Measurements from ENCODE around the gene SOX4.

Gene SOX4

DNA sequence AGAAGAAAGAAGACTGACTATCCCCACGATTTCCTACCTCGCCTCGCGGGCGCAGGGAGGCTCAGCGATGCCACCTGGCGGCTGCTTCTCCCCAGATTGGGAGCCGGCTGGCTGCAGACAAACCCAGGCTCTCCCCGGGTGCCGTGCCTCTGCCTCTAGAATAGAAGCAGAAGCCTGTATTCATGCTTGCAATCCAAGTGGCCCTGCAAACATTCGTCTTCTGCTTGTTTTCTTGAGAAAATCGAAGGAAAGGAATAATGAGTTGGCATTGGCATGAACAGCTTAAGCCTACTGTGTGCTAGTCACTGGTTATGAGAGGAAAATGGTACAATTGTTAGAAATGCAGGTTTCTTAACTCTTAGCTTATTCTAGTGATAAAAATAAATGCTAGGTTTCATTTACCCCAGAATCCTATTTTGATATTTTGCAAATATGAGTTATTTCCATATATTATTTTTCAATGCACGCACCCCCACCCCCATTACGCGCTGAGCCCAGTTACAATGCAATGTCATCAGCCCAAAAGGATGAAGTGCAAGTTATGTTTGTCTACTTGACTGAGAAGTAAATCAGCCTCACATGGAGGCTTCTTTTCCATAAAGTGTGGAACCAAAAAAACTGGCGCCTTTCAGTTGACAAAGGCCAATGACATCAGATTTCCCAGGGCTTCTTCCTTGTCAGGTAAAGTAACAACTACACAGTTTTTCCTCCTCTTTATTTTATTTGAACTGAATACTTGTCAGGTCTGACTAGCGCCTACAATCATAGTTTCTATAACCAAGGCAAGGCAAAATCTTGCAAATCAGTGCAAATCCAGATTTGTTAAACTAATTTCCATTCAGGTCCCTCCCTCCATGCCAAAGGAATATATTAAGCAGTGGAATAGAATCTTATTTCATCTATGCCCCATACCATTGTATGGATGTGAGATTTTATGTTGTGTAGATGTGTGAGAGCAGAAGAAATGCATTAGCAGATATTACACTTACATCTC is 3.9 kb upstream of the SOX4 start:
- Histone ChIP-seq H3K9me3 (ENCODE audit: control insufficient read depth, insufficient read depth, low read depth, low read length) (no peaks in the 10 kb centered on the region), H3K27ac (ENCODE audit: extremely low read depth, low read depth, low read length) (peak overlapping the region; percentile 97), H3K36me3 (ENCODE audit: control insufficient read depth in 2 of 2, insufficient read depth in 1 of 2, low read length in 2 of 2) (no peaks in the 10 kb centered on the region; a peak in 1 of 3 replicates), H3K4me1 (ENCODE audit: control insufficient read depth, insufficient read depth, low read length) (peaks cover 11% of the 10 kb centered on the region), H3K4me3 (ENCODE audit: low read depth, low read length) (peak overlapping the region; percentile 53)
- ChIA-PET CTCF (interaction anchor here (0.6 to 4.0 kb wide), 25 partner anchors 39 to 1239 kb away, joined by 3 to 14 read pairs (median 3); no protein-coding TSS in a partner anchor), POLR2A (interaction anchor here (0.6 to 2.0 kb wide), 18 partner anchors 10 to 1942 kb away, joined by 3 to 9 read pairs (median 4); no protein-coding TSS in a partner anchor)
- TF ChIP-seq, protein P1, sequence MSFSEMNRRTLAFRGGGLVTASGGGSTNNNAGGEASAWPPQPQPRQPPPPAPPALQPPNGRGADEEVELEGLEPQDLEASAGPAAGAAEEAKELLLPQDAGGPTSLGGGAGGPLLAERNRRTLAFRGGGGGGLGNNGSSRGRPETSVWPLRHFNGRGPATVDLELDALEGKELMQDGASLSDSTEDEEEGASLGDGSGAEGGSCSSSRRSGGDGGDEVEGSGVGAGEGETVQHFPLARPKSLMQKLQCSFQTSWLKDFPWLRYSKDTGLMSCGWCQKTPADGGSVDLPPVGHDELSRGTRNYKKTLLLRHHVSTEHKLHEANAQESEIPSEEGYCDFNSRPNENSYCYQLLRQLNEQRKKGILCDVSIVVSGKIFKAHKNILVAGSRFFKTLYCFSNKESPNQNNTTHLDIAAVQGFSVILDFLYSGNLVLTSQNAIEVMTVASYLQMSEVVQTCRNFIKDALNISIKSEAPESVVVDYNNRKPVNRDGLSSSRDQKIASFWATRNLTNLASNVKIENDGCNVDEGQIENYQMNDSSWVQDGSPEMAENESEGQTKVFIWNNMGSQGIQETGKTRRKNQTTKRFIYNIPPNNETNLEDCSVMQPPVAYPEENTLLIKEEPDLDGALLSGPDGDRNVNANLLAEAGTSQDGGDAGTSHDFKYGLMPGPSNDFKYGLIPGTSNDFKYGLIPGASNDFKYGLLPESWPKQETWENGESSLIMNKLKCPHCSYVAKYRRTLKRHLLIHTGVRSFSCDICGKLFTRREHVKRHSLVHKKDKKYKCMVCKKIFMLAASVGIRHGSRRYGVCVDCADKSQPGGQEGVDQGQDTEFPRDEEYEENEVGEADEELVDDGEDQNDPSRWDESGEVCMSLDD (tag by site-specific recombination; IDR thresholded peaks at IDR 0.05) = no peak
- TF ChIP-seq ZBTB6 (tag by site-specific recombination; IDR thresholded peaks at IDR 0.05) = no peak
- no peak for TF ChIP-seq ZNF221 (tag by site-specific recombination; IDR thresholded peaks at IDR 0.05; ENCODE audit: borderline replicate concordance)
- 0 out of 2 replicates have a peak, but pooled peaks have one; percentile 19 for TF ChIP-seq ZFP37 (tag by site-specific recombination; IDR thresholded peaks at IDR 0.05)
- no peak for TF ChIP-seq ZNF266 (tag by site-specific recombination; IDR thresholded peaks at IDR 0.05; ENCODE audit: low read depth)
- TF ChIP-seq ZNF148 (tag by site-specific recombination; IDR thresholded peaks at IDR 0.05; ENCODE audit: borderline replicate concordance) = no peak
- no peak for TF ChIP-seq ZNF768 (tag by site-specific recombination; IDR thresholded peaks at IDR 0.05)
- TF ChIP-seq MZF1 (tag by site-specific recombination; IDR thresholded peaks at IDR 0.05; ENCODE audit: borderline replicate concordance) = no peak
- no peak for TF ChIP-seq KLF17 (tag by site-specific recombination; IDR thresholded peaks at IDR 0.05)
- no peak for TF ChIP-seq ZNF544 (tag by site-specific recombination; IDR thresholded peaks at IDR 0.05)
- no peak for TF ChIP-seq ZNF341 (tag by site-specific recombination; IDR thresholded peaks at IDR 0.05; ENCODE audit: low read depth)
- TF ChIP-seq ZSCAN30 (tag by site-specific recombination; IDR thresholded peaks at IDR 0.05) = peak; percentile 88
- TF ChIP-seq, protein P2, sequence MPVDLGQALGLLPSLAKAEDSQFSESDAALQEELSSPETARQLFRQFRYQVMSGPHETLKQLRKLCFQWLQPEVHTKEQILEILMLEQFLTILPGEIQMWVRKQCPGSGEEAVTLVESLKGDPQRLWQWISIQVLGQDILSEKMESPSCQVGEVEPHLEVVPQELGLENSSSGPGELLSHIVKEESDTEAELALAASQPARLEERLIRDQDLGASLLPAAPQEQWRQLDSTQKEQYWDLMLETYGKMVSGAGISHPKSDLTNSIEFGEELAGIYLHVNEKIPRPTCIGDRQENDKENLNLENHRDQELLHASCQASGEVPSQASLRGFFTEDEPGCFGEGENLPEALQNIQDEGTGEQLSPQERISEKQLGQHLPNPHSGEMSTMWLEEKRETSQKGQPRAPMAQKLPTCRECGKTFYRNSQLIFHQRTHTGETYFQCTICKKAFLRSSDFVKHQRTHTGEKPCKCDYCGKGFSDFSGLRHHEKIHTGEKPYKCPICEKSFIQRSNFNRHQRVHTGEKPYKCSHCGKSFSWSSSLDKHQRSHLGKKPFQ (tag by site-specific recombination; IDR thresholded peaks at IDR 0.05) = no peak
- no peak for TF ChIP-seq PBX3 (CRISPR knock-in tag; IDR thresholded peaks at IDR 0.05)
- TF ChIP-seq ZNF211 (tag by site-specific recombination; IDR thresholded peaks at IDR 0.05; ENCODE audit: low read depth) = no peak
- TF ChIP-seq, protein P3, sequence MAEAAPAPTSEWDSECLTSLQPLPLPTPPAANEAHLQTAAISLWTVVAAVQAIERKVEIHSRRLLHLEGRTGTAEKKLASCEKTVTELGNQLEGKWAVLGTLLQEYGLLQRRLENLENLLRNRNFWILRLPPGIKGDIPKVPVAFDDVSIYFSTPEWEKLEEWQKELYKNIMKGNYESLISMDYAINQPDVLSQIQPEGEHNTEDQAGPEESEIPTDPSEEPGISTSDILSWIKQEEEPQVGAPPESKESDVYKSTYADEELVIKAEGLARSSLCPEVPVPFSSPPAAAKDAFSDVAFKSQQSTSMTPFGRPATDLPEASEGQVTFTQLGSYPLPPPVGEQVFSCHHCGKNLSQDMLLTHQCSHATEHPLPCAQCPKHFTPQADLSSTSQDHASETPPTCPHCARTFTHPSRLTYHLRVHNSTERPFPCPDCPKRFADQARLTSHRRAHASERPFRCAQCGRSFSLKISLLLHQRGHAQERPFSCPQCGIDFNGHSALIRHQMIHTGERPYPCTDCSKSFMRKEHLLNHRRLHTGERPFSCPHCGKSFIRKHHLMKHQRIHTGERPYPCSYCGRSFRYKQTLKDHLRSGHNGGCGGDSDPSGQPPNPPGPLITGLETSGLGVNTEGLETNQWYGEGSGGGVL (tag by site-specific recombination; IDR thresholded peaks at IDR 0.05) = no peak; the same call in 1 of the 2 replicates
- no peak for TF ChIP-seq SALL2 (tag by site-specific recombination; IDR thresholded peaks at IDR 0.05; ENCODE audit: borderline replicate concordance)
- TF ChIP-seq ZNF514 (tag by site-specific recombination; IDR thresholded peaks at IDR 0.05) = no peak
- TF ChIP-seq ZNF658 (tag by site-specific recombination; IDR thresholded peaks at IDR 0.05) = no peak
- TF ChIP-seq ZNF140 (tag by site-specific recombination; IDR thresholded peaks at IDR 0.05) = no peak
- peak; percentile 75 for TF ChIP-seq ZNF654 (tag by site-specific recombination; IDR thresholded peaks at IDR 0.05; ENCODE audit: low read depth)
- no peak for TF ChIP-seq GLI4 (tag by site-specific recombination; IDR thresholded peaks at IDR 0.05)
- TF ChIP-seq ZNF174 (tag by site-specific recombination; IDR thresholded peaks at IDR 0.05) = no peak
